NCI-H1436 (cell line): ENCODE results near the gene TLK2.

ENCODE experiments used
- DNase-seq: peaks from one replicate; lab custom pipeline; 2025; lab: John Stamatoyannopoulos, UW

TLK2 gene

DNA sequence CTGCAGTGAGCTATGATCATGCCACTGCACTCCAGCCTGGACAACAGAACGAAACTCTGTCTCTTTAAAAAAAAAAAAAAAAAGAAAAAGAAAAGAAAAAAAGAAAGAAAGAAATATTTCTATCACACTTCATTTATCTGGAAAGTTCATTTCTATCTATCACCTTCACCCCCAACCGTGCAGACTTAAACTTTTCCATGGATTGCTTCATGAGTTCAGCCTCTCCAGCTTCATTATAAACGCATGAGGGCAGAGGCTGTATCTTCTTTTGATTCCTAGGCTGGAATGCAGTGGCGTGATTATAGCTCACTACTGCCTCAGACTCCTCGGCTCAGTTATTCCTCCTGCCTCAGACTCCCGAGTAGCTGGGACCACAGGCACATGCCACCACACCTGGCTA, 177.0 kb downstream of the TLK2 start:
- DNase-seq: no peak

DNA sequence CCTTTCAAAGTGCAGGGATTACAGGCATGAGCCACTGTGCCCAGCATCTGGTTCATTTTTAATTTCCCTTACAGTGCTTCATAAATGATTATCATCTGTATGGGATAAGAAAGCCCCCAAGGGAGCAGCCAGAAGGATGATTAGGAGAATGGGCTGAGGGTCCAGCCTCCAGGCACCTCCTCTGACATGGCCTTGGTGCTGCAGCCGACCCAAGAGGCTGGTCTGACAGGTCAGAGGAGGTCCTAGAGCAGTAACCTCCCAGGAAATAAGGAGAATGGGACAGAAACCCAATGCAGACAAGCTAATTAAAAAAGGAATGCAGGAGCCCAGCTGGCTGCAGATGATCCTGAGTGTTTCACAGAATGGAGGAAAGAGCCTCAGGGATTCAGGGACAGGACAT, 177.8 kb downstream of the TLK2 start:
- DNase-seq: no peak

DNA sequence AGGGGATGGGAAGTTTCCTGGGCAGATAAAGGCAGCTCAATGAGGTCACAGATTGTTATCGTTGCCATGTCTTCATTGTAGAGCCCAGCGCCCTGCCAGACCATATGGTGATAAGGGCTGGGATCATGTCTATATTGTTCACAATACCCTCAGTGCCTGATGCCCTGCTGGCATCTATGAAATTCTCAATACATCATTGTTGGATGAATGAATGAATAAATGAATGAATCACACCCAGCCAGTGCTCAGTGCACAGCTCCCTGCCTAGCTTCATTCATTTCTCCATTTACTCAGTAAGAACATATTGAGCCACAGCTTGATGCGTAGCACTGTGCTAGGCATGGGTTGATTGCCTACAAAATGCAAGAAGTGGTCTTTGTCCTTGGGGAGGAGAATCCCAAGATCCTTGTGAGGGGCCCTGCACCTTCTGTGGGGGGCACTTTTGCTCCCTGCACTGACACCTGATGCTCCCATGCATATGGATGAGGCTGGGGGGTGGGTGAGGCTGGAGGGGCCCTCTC, 178.6 kb downstream of the TLK2 start:
- DNase-seq: no peak

- DNase-seq: no peak
Measured at GRCh38 chr17:62657690-62658089, 179.1 kb downstream of the TLK2 start.

DNA sequence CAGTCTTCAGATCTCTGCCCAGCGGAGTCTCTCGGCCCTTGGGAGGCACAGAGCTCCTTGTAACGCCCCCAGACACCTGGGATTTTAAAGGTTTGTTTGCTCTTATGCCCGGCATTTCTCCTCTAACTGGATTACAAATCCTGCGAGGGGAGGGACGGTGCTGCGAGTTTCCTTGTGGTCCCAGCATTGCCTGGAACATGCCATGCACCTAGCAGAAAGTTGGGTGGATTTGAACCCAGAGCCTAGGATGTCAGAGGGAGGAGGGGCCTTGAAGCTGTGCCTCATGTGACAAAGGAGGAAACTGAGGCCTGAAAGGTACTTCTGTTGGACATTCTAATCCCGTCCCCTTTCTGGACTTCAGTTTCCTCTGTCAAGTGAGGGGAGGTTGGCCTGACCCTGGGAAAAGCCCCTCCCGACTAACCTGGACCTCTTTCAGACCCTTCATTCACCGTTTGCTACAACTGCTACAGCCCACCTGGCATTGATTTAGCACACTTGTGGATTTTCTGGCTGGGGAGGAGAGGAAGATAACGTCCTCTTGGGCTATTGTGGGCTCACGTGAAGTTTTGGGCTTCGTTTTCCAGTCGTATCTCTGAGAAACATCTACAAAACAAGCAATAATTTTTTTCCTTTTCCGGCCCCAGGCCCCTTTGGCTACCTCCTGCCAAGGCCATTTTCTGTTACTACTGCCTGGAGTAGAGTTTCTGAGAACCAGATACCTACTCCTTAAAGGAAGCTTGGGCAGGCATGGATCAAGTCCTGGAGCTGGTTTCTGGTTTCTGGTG, 179.7 kb downstream of the TLK2 start:
- no peak for DNase-seq

GRCh38 chr17:62660629-62661118, 182.0 kb downstream of the TLK2 start:
- no peak for DNase-seq

DNA sequence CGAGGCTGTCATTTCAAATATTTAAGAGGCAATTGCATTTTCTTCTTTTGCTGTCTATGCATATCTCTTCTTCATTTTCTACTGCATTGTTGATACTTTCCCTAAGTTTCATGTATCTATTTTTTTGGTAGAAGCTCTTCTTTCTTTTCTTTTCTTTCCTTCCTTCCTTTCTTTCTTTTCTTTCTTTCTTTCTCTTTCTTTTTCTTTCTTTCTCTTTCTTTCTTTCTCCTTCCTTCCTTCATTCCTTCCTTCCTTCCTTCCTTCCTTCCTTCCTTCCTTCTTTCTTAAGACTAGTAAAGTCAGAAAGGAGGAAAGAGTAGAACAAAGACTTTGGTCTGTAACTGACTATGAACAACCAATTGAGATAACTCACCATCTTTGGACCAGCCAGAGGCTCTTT, 182.7 kb downstream of the TLK2 start:
- DNase-seq: no peak

GRCh38 chr17:62662855-62663254, 184.2 kb downstream of the TLK2 start:
- no peak for DNase-seq
